Keratinocyte (primary cell): ENCODE data around the gene INO80. TPM values are rescaled to one million over a fixed set of nuclear protein-coding genes. Genes with fewer than 3 reads are reported as not detected.
A peak's percentile ranks its signal among the peaks of the same experiment; 100 is the strongest.

ENCODE experiments used
- DNase-seq: peaks from one replicate; pipeline ENCODE4 v3.0.0-alpha.2; 2011; ENCODE audit warnings: low read depth, missing footprints, low spot score
- FAIRE-seq: peaks from 2 replicates; lab custom pipeline; 2011; peaks lifted over from hg19 to GRCh38; lab: Jason Lieb, UNC
- H2AFZ ChIP-seq: 2 replicates; pipeline ENCODE4 v1.6.0; 2012; ENCODE audit warnings: low read length, control low read depth, inconsistent platforms; ENCODE audit not compliant: control insufficient read depth
- H3K27ac ChIP-seq: 2 replicates; pipeline ENCODE4 v1.5.1; 2011; ENCODE audit warnings: low read length; ENCODE audit not compliant: control insufficient read depth, insufficient read depth
- H3K27me3 ChIP-seq: 3 replicates; pipeline ENCODE4 v1.6.0; 2011; ENCODE audit warnings: low read length; ENCODE audit not compliant: control insufficient read depth, insufficient read depth; ENCODE audit errors: extremely low read depth
- H3K36me3 ChIP-seq, 2 experiments: 2 replicates in 1 of 2; 3 replicates in 1 of 2; pipeline ENCODE4 v1.5.1; 2011; ENCODE audit warnings: low read length in 2 of 2, mild to moderate bottlenecking in 1 of 2; ENCODE audit not compliant: control insufficient read depth in 2 of 2, insufficient read depth in 2 of 2; ENCODE audit errors: extremely low read depth in 1 of 2
- H3K4me1 ChIP-seq: 3 replicates; pipeline ENCODE4 v1.5.1; 2011; ENCODE audit warnings: low read length; ENCODE audit not compliant: control insufficient read depth, insufficient read depth; ENCODE audit errors: extremely low read depth
- H3K4me2 ChIP-seq: 3 replicates; pipeline ENCODE4 v1.6.0; 2011; ENCODE audit warnings: low read depth, low read length; ENCODE audit not compliant: control insufficient read depth, insufficient read depth; ENCODE audit errors: extremely low read depth
- H3K4me3 ChIP-seq, 3 experiments: fragments of 200-600 bp in 1 of 3; sonication (generic) in 1 of 3; 2 replicates in 2 of 3; 3 replicates in 1 of 3; pipeline ENCODE4 v1.5.1; 2011 to 2016; ENCODE audit warnings: low read length in 3 of 3, mild to moderate bottlenecking in 3 of 3, control low read depth in 2 of 3, inconsistent platforms in 1 of 3, low read depth in 1 of 3, mixed read lengths in 1 of 3, mixed run types in 1 of 3, moderate library complexity in 1 of 3; ENCODE audit not compliant: control insufficient read depth in 2 of 3, insufficient read depth in 2 of 3; ENCODE audit errors: extremely low read depth in 1 of 3
- H3K79me2 ChIP-seq: 2 replicates; pipeline ENCODE4 v1.6.0; 2012; ENCODE audit warnings: low read length; ENCODE audit not compliant: control insufficient read depth, insufficient read depth
- H3K9ac ChIP-seq: 3 replicates; pipeline ENCODE4 v1.6.0; 2011; ENCODE audit warnings: low read length; ENCODE audit not compliant: control insufficient read depth, insufficient read depth; ENCODE audit errors: extremely low read depth
- H3K9me1 ChIP-seq: 3 replicates; pipeline ENCODE4 v1.6.0; 2011; ENCODE audit warnings: low read length; ENCODE audit not compliant: control insufficient read depth, insufficient read depth; ENCODE audit errors: extremely low read depth
- H3K9me3 ChIP-seq: 2 replicates; pipeline ENCODE4 v1.5.1; 2012; ENCODE audit warnings: low read depth, low read length; ENCODE audit not compliant: control insufficient read depth
- H4K20me1 ChIP-seq: 3 replicates; pipeline ENCODE4 v1.6.0; 2011; ENCODE audit warnings: low read length; ENCODE audit not compliant: control insufficient read depth, insufficient read depth; ENCODE audit errors: extremely low read depth
- EZH2 ChIP-seq: IDR thresholded peaks from one replicate; pipeline ENCODE4 v1.6.1; 2012; ENCODE audit warnings: inconsistent platforms, mild to moderate bottlenecking, low read length, moderate library complexity
- dilution Hi-C: fragments of 300-500 bp; cut with MboI; formaldehyde crosslinking; loops from one replicate; pipeline ENCODE4 v1.7.0; 2020; ENCODE audit warnings: low sequenced_read_pairs; ENCODE audit not compliant: extremely low pct_ligation_motif_present
- polyA plus RNA-seq, 5 experiments: library from polyadenylated mRNA; depleted of rRNA in 3 of 5; stranded (reverse) in 3 of 5; stranded (forward) in 1 of 5; unstranded in 1 of 5; fragments of >200 nt; gene quantifications; 1 replicate in 1 of 5; 2 replicates in 3 of 5; 3 replicates in 1 of 5; pipeline versions ENCODE4 v1.2.1 to v1.2.3, GENCODE V29; 2011 to 2012; ENCODE audit warnings: missing spikeins in 2 of 5, low read depth in 1 of 5, low replicate concordance in 1 of 5
- small RNA-seq, 3 experiments: library from RNA; depleted of rRNA; stranded (forward); fragments of <200 nt; gene quantifications; one replicate each; pipeline ENCODE3, GENCODE V24; 2012; ENCODE audit warnings: low read depth in 3 of 3, low replicate concordance in 1 of 3; ENCODE audit not compliant: insufficient read length in 3 of 3
- TF ChIP-seq, protein P1 (sequence below), 3 experiments: IDR thresholded peaks in 1 of 3; conservative IDR thresholded peaks in 1 of 3; optimal IDR thresholded peaks in 1 of 3; 2 replicates in 2 of 3; 3 replicates in 1 of 3; pipeline versions ENCODE3 to v1.5.1; 2011; ENCODE audit warnings: low read length in 3 of 3, mild to moderate bottlenecking in 3 of 3, moderate library complexity in 2 of 3, control low read depth in 1 of 3, inconsistent platforms in 1 of 3; ENCODE audit not compliant: insufficient read depth in 2 of 3; ENCODE audit errors: extremely low read depth in 1 of 3

Gene INO80
- polyA plus RNA-seq, 1 donor (not counting 4 experiments of a cell fraction or from before 2014, with no cell fraction given), result 10.3 TPM

- no peaks in the 10 kb centered on the region for H3K79me2 ChIP-seq
- TF ChIP-seq, protein P1, sequence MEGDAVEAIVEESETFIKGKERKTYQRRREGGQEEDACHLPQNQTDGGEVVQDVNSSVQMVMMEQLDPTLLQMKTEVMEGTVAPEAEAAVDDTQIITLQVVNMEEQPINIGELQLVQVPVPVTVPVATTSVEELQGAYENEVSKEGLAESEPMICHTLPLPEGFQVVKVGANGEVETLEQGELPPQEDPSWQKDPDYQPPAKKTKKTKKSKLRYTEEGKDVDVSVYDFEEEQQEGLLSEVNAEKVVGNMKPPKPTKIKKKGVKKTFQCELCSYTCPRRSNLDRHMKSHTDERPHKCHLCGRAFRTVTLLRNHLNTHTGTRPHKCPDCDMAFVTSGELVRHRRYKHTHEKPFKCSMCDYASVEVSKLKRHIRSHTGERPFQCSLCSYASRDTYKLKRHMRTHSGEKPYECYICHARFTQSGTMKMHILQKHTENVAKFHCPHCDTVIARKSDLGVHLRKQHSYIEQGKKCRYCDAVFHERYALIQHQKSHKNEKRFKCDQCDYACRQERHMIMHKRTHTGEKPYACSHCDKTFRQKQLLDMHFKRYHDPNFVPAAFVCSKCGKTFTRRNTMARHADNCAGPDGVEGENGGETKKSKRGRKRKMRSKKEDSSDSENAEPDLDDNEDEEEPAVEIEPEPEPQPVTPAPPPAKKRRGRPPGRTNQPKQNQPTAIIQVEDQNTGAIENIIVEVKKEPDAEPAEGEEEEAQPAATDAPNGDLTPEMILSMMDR (optimal IDR thresholded peaks at IDR 0.05 in 1 of 3, IDR thresholded peaks at IDR 0.05 in 1 of 3, conservative IDR thresholded peaks at IDR 0.05 in 1 of 3; ENCODE audit: extremely low read depth in 1 of 3, insufficient read depth in 2 of 3, low read length in 3 of 3), result peak; percentile 58 to 93 (median 77)
- TF ChIP-seq EZH2, result no peak
- no peaks in the 10 kb centered on the region for H3K36me3 ChIP-seq
- H4K20me1 ChIP-seq, result peaks cover 2% of the 10 kb centered on the region
- H3K4me2 ChIP-seq, result peak overlapping the region; percentile 70
- peaks cover 19% of the 10 kb centered on the region for H3K4me1 ChIP-seq
- FAIRE-seq (no peak), DNase-seq (no peak)
- peaks cover 79% of the 10 kb centered on the region for H3K27me3 ChIP-seq
- H3K27ac ChIP-seq, result no peak overlapping the region
- peak overlapping the region in 2 of 3 experiments; percentile 43 to 51 for H3K4me3 ChIP-seq
- H3K9me1 ChIP-seq, result no peaks in the 10 kb centered on the region
- no peak overlapping the region for H2AFZ ChIP-seq
- dilution Hi-C loops, result no loop called here
- no peak overlapping the region for H3K9ac ChIP-seq
- H3K9me3 ChIP-seq, result no peaks in the 10 kb centered on the region
Observed at GRCh38 chr15:40930430-40931299, 185.4 kb downstream of the INO80 start.

- H3K27ac ChIP-seq, result no peak overlapping the region
- no peak for DNase-seq
Observed at GRCh38 chr15:40929660-40930429, 186.2 kb downstream of the INO80 start.

More at GRCh38 chr15:40929660-40930429, 186.2 kb downstream of the INO80 start:
- H3K9ac ChIP-seq, result no peak overlapping the region
- H3K36me3 ChIP-seq, result no peaks in the 10 kb centered on the region
- peaks cover 2% of the 10 kb centered on the region for H4K20me1 ChIP-seq
- peak overlapping the region; percentile 20 to 60 (median 51) for H3K4me3 ChIP-seq
- no peaks in the 10 kb centered on the region for H3K9me3 ChIP-seq
- peaks cover 88% of the 10 kb centered on the region for H3K27me3 ChIP-seq
- dilution Hi-C loops, result no loop called here
- FAIRE-seq, result no peak
- TF ChIP-seq EZH2, result peak; percentile 87
- TF ChIP-seq, protein P1 (optimal IDR thresholded peaks at IDR 0.05 in 1 of 3, IDR thresholded peaks at IDR 0.05 in 1 of 3, conservative IDR thresholded peaks at IDR 0.05 in 1 of 3; ENCODE audit: extremely low read depth in 1 of 3, insufficient read depth in 2 of 3, low read length in 3 of 3), result no peak
- peaks cover 19% of the 10 kb centered on the region for H3K4me1 ChIP-seq
- peak overlapping the region; percentile 70 for H3K4me2 ChIP-seq
- H2AFZ ChIP-seq, result no peak overlapping the region
- H3K9me1 ChIP-seq, result no peaks in the 10 kb centered on the region
- no peaks in the 10 kb centered on the region for H3K79me2 ChIP-seq

Small RNA genes within 50 kb of the gene (small RNA-seq; reads per million reads assigned to genes)
- 0 reads per million in 3 experiments for gene ISCA1P4

Other genes with a start within 250 kb of the INO80 start
- gene RHOV, start 242.0 kb downstream of the INO80 start, polyA plus RNA-seq, result 1.2 to 12.1 TPM (median 7.1 TPM) in 3 replicates
- gene VPS18, start 221.8 kb downstream of the INO80 start, polyA plus RNA-seq, result 11.6 to 21.1 TPM (median 18.2 TPM) in 3 replicates
- not detected in 3 replicates for gene DLL4, start 186.9 kb downstream of the INO80 start, polyA plus RNA-seq
- gene CHAC1, start 162.8 kb downstream of the INO80 start, polyA plus RNA-seq, result 6.4 to 7.2 TPM (median 6.9 TPM) in 3 replicates
- gene EXD1, start 114.5 kb upstream of the INO80 start, polyA plus RNA-seq, result 0.02 to 0.17 TPM (median 0.16 TPM) in 3 replicates
- gene CHP1, start 115.0 kb upstream of the INO80 start, polyA plus RNA-seq, result 62.7 to 108 TPM (median 98.5 TPM) in 3 replicates
- 1.9 to 9.8 TPM (median 6.7 TPM) in 3 replicates for gene OIP5, start 216.3 kb upstream of the INO80 start, polyA plus RNA-seq
- 8.4 to 39.5 TPM (median 38.4 TPM) in 3 replicates for gene NUSAP1, start 216.6 kb upstream of the INO80 start, polyA plus RNA-seq